Endothelial cell (in vitro differentiated cells): Measurements from ENCODE around the gene TCF15. TPM values are rescaled to one million over a fixed set of nuclear protein-coding genes. Genes with fewer than 3 reads are reported as not detected.

ENCODE experiments used
- DNase-seq: peaks from one replicate; pipeline ENCODE4 v3.0.0; 2021; ENCODE audit warnings: low spot score
- H3K27ac Mint-ChIP-seq: one replicate; pipeline ENCODE4 v1.8.0; 2021; ENCODE audit warnings: mixed read lengths, inconsistent platforms; ENCODE audit not compliant: unreplicated experiment
- H3K27me3 Mint-ChIP-seq: one replicate; pipeline ENCODE4 v1.8.0; 2021; ENCODE audit warnings: mild to moderate bottlenecking, moderate library complexity, mixed read lengths, inconsistent platforms; ENCODE audit not compliant: unreplicated experiment
- H3K36me3 Mint-ChIP-seq: one replicate; pipeline ENCODE4 v1.8.0; 2021; ENCODE audit warnings: mild to moderate bottlenecking, low read depth, mixed read lengths, inconsistent platforms; ENCODE audit not compliant: unreplicated experiment
- H3K4me1 Mint-ChIP-seq: one replicate; pipeline ENCODE4 v1.8.0; 2021; ENCODE audit warnings: mild to moderate bottlenecking, mixed read lengths, inconsistent platforms; ENCODE audit not compliant: unreplicated experiment
- H3K4me3 Mint-ChIP-seq: one replicate; pipeline ENCODE4 v1.8.0; 2021; ENCODE audit warnings: mild to moderate bottlenecking, mixed read lengths, inconsistent platforms; ENCODE audit not compliant: unreplicated experiment
- H3K9me3 Mint-ChIP-seq: one replicate; pipeline ENCODE4 v1.8.0; 2021; ENCODE audit warnings: mixed read lengths, inconsistent platforms; ENCODE audit not compliant: unreplicated experiment
- CTCF ChIP-seq: fragments of 200-600 bp; sonication (generic); IDR thresholded peaks from one replicate; pipeline ENCODE4 v1.5.0; 2021; ENCODE audit warnings: antibody characterized with exemption; ENCODE audit not compliant: unreplicated experiment
- total RNA-seq: library from RNA; stranded (reverse); fragmentation: NEBNext Ultra II Directional; extraction: Animal tissue kit (Norgen Biotek cat#: 25700); gene quantifications from one replicate; pipeline ENCODE4 v1.2.1, GENCODE V29; 2021; ENCODE audit not compliant: unreplicated experiment

Gene TCF15
- total RNA-seq, 1 donor from 2014 or later, result 6.6 TPM

GRCh38 chr20:597560-597959, 12.5 kb downstream of the TCF15 start:
- Mint-ChIP-seq H3K27me3 (no peaks in the 10 kb centered on the region), H3K27ac (no peak overlapping the region), H3K4me3 (no peak overlapping the region), H3K4me1 (peaks cover 14% of the 10 kb centered on the region), H3K36me3 (no peaks in the 10 kb centered on the region), H3K9me3 (no peaks in the 10 kb centered on the region)
- no peak for TF ChIP-seq CTCF
- no peak for DNase-seq

- peaks cover 5% of the 10 kb centered on the region for H3K4me1 Mint-ChIP-seq
- TF ChIP-seq CTCF, result no peak
- H3K27ac Mint-ChIP-seq, result peak overlapping the region; percentile 84
- H3K9me3 Mint-ChIP-seq, result no peaks in the 10 kb centered on the region
- H3K36me3 Mint-ChIP-seq, result no peaks in the 10 kb centered on the region
- H3K27me3 Mint-ChIP-seq, result no peaks in the 10 kb centered on the region
- no peak for DNase-seq
- H3K4me3 Mint-ChIP-seq, result no peak overlapping the region
Measured at GRCh38 chr20:595330-596308, 14.5 kb downstream of the TCF15 start.

GRCh38 chr20:592506-592905, 17.6 kb downstream of the TCF15 start:
- TF ChIP-seq CTCF, result no peak
- no peak for DNase-seq
- H3K27me3 Mint-ChIP-seq, result peaks cover 3% of the 10 kb centered on the region
- H3K36me3 Mint-ChIP-seq, result no peaks in the 10 kb centered on the region
- no peak overlapping the region for H3K27ac Mint-ChIP-seq
- H3K9me3 Mint-ChIP-seq, result no peaks in the 10 kb centered on the region
- H3K4me1 Mint-ChIP-seq, result peaks cover 9% of the 10 kb centered on the region
- H3K4me3 Mint-ChIP-seq, result no peak overlapping the region

- no peaks in the 10 kb centered on the region for H3K36me3 Mint-ChIP-seq
- no peak for DNase-seq
- H3K4me1 Mint-ChIP-seq, result peaks cover 9% of the 10 kb centered on the region
- no peak overlapping the region for H3K4me3 Mint-ChIP-seq
- no peak for TF ChIP-seq CTCF
- H3K9me3 Mint-ChIP-seq, result no peaks in the 10 kb centered on the region
- H3K27ac Mint-ChIP-seq, result no peak overlapping the region
- H3K27me3 Mint-ChIP-seq, result peaks cover 3% of the 10 kb centered on the region
Measured at GRCh38 chr20:591941-592340, 18.2 kb downstream of the TCF15 start.

GRCh38 chr20:588932-589672, 21.0 kb downstream of the TCF15 start:
- Mint-ChIP-seq H3K9me3 (no peaks in the 10 kb centered on the region), H3K36me3 (peaks cover 4% of the 10 kb centered on the region), H3K27ac (no peak overlapping the region), H3K27me3 (peaks cover 3% of the 10 kb centered on the region), H3K4me3 (no peak overlapping the region), H3K4me1 (peaks cover 18% of the 10 kb centered on the region)
- DNase-seq, result no peak
- TF ChIP-seq CTCF, result no peak
